ENCODE measurements around the gene STK10.

STK10 gene

GRCh38 chr5:172123269-172123692 is 64.7 kb downstream of the STK10 start:
- peak overlapping the region in 7 of 11 experiments; percentile 2 to 54 (median 29); a peak in 7 of 22 replicates for H3K27ac ChIP-seq
- H4K20me1 ChIP-seq: peaks cover 13 to 89% (median 30%) of the 10 kb centered on the region in 11 experiments; a peak in 17 of 22 replicates
- peaks cover 35 to 86% (median 39%) of the 10 kb centered on the region in 10 experiments for H3K4me1 ChIP-seq
- H3K4me3 ChIP-seq: no peak overlapping the region
- H3K4me2 ChIP-seq: peak overlapping the region; percentile 18 to 76 (median 54)
- TF ChIP-seq Cebpa-rat (IDR thresholded peaks at IDR 0.05): no peak
- H3K27me3 ChIP-seq: no peaks in the 10 kb centered on the region
- peaks cover 83 to 99% (median 86%) of the 10 kb centered on the region in 11 experiments for H3K36me3 ChIP-seq
- peaks cover 0 to 46% (median 42%) of the 10 kb centered on the region in 11 experiments; a peak in 18 of 22 replicates for H3K9me3 ChIP-seq (replicated peaks in 1 of 11)
- no peak overlapping the region for H3K9ac ChIP-seq

- Histone ChIP-seq H3K4me2 (peak overlapping the region in 5 of 11 experiments; percentile 20 to 71 (median 27); a peak in 7 of 22 replicates), H4K20me1 (peaks cover 8 to 89% (median 24%) of the 10 kb centered on the region in 11 experiments; a peak in 17 of 22 replicates), H3K36me3 (peaks cover 79 to 95% (median 84%) of the 10 kb centered on the region in 11 experiments), H3K9me3 (replicated peaks in 1 of 11) (peaks cover 0 to 17% (median 13%) of the 10 kb centered on the region in 11 experiments; a peak in 18 of 22 replicates), H3K27me3 (no peaks in the 10 kb centered on the region), H3K4me1 (peaks cover 53 to 98% (median 69%) of the 10 kb centered on the region in 10 experiments), H3K9ac (peak overlapping the region in 5 of 11 experiments; percentile 6 to 56 (median 44); a peak in 9 of 22 replicates), H3K27ac (peak overlapping the region in 9 of 11 experiments; percentile 11 to 58 (median 35); a peak in 11 of 22 replicates), H3K4me3 (no peak overlapping the region)
- TF ChIP-seq Cebpa-rat (IDR thresholded peaks at IDR 0.05): no peak
Measured at GRCh38 chr5:172119921-172120688, 67.9 kb downstream of the STK10 start.

- Histone ChIP-seq H3K9me3 (replicated peaks in 1 of 11) (peaks cover 0 to 5% (median under 1%) of the 10 kb centered on the region in 11 experiments; a peak in 12 of 22 replicates), H3K27ac (peak overlapping the region in 10 of 11 experiments; percentile 19 to 87 (median 44); a peak in 14 of 22 replicates), H3K4me1 (peaks cover 57 to 96% (median 73%) of the 10 kb centered on the region in 10 experiments), H3K4me3 (no peak overlapping the region), H3K9ac (peak overlapping the region in 6 of 11 experiments; percentile 11 to 47 (median 24); a peak in 6 of 22 replicates), H4K20me1 (peaks cover 8 to 82% (median 24%) of the 10 kb centered on the region in 11 experiments; a peak in 17 of 22 replicates), H3K36me3 (peaks cover 67 to 84% (median 71%) of the 10 kb centered on the region in 11 experiments), H3K4me2 (peak overlapping the region in 10 of 11 experiments; percentile 2 to 84 (median 48); a peak in 16 of 22 replicates), H3K27me3 (no peaks in the 10 kb centered on the region)
- no peak for TF ChIP-seq Cebpa-rat (IDR thresholded peaks at IDR 0.05)
Measured at GRCh38 chr5:172118891-172119290, 69.1 kb downstream of the STK10 start.

GRCh38 chr5:172117977-172118701 is 69.9 kb downstream of the STK10 start:
- peak overlapping the region in 7 of 11 experiments; percentile 5 to 84 (median 70); a peak in 12 of 22 replicates for H3K4me2 ChIP-seq
- TF ChIP-seq Cebpa-rat (IDR thresholded peaks at IDR 0.05): no peak
- H3K4me3 ChIP-seq: no peak overlapping the region
- peaks cover 57 to 96% (median 73%) of the 10 kb centered on the region in 10 experiments for H3K4me1 ChIP-seq
- H3K27me3 ChIP-seq: no peaks in the 10 kb centered on the region
- peak overlapping the region in 5 of 11 experiments; percentile 11 to 47 (median 18); a peak in 4 of 22 replicates for H3K9ac ChIP-seq
- H3K9me3 ChIP-seq (replicated peaks in 1 of 11): no peaks in the 10 kb centered on the region
- H4K20me1 ChIP-seq: peaks cover 8 to 74% (median 23%) of the 10 kb centered on the region in 11 experiments; a peak in 17 of 22 replicates
- H3K36me3 ChIP-seq: peaks cover 59 to 82% (median 64%) of the 10 kb centered on the region in 11 experiments
- peak overlapping the region in 10 of 11 experiments; percentile 26 to 87 (median 44); a peak in 13 of 22 replicates for H3K27ac ChIP-seq

GRCh38 chr5:172115541-172115982 is 72.5 kb downstream of the STK10 start:
- Histone ChIP-seq H3K9me3 (replicated peaks in 1 of 11) (no peaks in the 10 kb centered on the region), H3K36me3 (peaks cover 37 to 77% (median 50%) of the 10 kb centered on the region in 11 experiments), H3K4me2 (peak overlapping the region; percentile 70 to 84 (median 76)), H3K4me3 (peak overlapping the region in 9 of 10 experiments; percentile 1 to 58 (median 39); a peak in 13 of 20 replicates), H3K27me3 (no peaks in the 10 kb centered on the region), H3K27ac (peak overlapping the region; percentile 62 to 88 (median 85)), H4K20me1 (peaks cover 7 to 58% (median 27%) of the 10 kb centered on the region in 11 experiments; a peak in 17 of 22 replicates), H3K9ac (peak overlapping the region; percentile 30 to 79 (median 71); a peak in 20 of 22 replicates), H3K4me1 (peaks cover 78 to 98% (median 94%) of the 10 kb centered on the region in 10 experiments)
- no peak for TF ChIP-seq Cebpa-rat (IDR thresholded peaks at IDR 0.05)

- H3K36me3 ChIP-seq: peaks cover 32 to 77% (median 47%) of the 10 kb centered on the region in 11 experiments
- peak overlapping the region; percentile 70 to 84 (median 76) for H3K4me2 ChIP-seq
- peaks cover under 1 to 58% (median 21%) of the 10 kb centered on the region in 11 experiments; a peak in 17 of 22 replicates for H4K20me1 ChIP-seq
- H3K9ac ChIP-seq: peak overlapping the region; percentile 30 to 79 (median 71); a peak in 21 of 22 replicates
- no peak for TF ChIP-seq Cebpa-rat (IDR thresholded peaks at IDR 0.05)
- peak overlapping the region; percentile 1 to 58 (median 35); a peak in 13 of 20 replicates for H3K4me3 ChIP-seq
- H3K9me3 ChIP-seq (replicated peaks in 1 of 11): no peaks in the 10 kb centered on the region
- peaks cover 78 to 98% (median 95%) of the 10 kb centered on the region in 10 experiments for H3K4me1 ChIP-seq
- H3K27ac ChIP-seq: peak overlapping the region; percentile 62 to 88 (median 85)
- no peaks in the 10 kb centered on the region for H3K27me3 ChIP-seq
Measured at GRCh38 chr5:172114875-172115422, 73.1 kb downstream of the STK10 start.

- peak overlapping the region in 10 of 11 experiments; percentile 29 to 86 (median 84); a peak in 20 of 22 replicates for H3K27ac ChIP-seq
- H3K36me3 ChIP-seq: peaks cover 28 to 76% (median 44%) of the 10 kb centered on the region in 11 experiments
- H3K9ac ChIP-seq: peak overlapping the region; percentile 36 to 79 (median 71); a peak in 20 of 22 replicates
- H3K27me3 ChIP-seq: no peaks in the 10 kb centered on the region
- H3K4me3 ChIP-seq: peak overlapping the region in 8 of 10 experiments; percentile 8 to 43 (median 22); a peak in 6 of 20 replicates
- H3K4me2 ChIP-seq: peak overlapping the region; percentile 91 to 99 (median 94)
- H4K20me1 ChIP-seq: peaks cover 0 to 56% (median 13%) of the 10 kb centered on the region in 11 experiments; a peak in 15 of 22 replicates
- TF ChIP-seq Cebpa-rat (IDR thresholded peaks at IDR 0.05): peak in 4 of 11 experiments; percentile 10 to 65 (median 50); a peak in 5 of 22 replicates
- H3K9me3 ChIP-seq (replicated peaks in 1 of 11): no peaks in the 10 kb centered on the region
- peaks cover 81 to 99% (median 97%) of the 10 kb centered on the region in 10 experiments for H3K4me1 ChIP-seq
Measured at GRCh38 chr5:172113036-172113435, 75.0 kb downstream of the STK10 start.

All from BLaER1 treated with 17β-estradiol and CSF1 and Interleukin-3, amounts not matched to agents 10 nM and 100 nM (cell line).